Mesothelial cell of epicardium (in vitro differentiated cells): ENCODE results near the gene SULT4A1. TPM values are rescaled to one million over a fixed set of nuclear protein-coding genes. Genes with fewer than 3 reads are reported as not detected.
A peak's percentile ranks its signal among the peaks of the same experiment; 100 is the strongest.

Source experiments
- DNase-seq, 2 experiments: peaks; one replicate each; pipeline ENCODE4 v3.0.0; 2021; ENCODE audit warnings: low spot score in 2 of 2; ENCODE audit not compliant: unreplicated experiment in 2 of 2
- H3K27ac Mint-ChIP-seq: 2 replicates; pipeline ENCODE4 v1.8.0; 2021; ENCODE audit warnings: mixed read lengths
- H3K27me3 Mint-ChIP-seq: 2 replicates; pipeline ENCODE4 v1.8.0; 2021; ENCODE audit warnings: low read depth, mixed read lengths
- H3K36me3 Mint-ChIP-seq: 2 replicates; pipeline ENCODE4 v1.8.0; 2021; ENCODE audit warnings: mixed read lengths
- H3K4me1 Mint-ChIP-seq: 2 replicates; pipeline ENCODE4 v1.8.0; 2021; ENCODE audit warnings: mixed read lengths
- H3K4me3 Mint-ChIP-seq: 2 replicates; pipeline ENCODE4 v1.8.0; 2021; ENCODE audit warnings: mild to moderate bottlenecking, moderate library complexity, mixed read lengths
- H3K9me3 Mint-ChIP-seq: 2 replicates; pipeline ENCODE4 v1.8.0; 2021; ENCODE audit warnings: mixed read lengths
- CTCF ChIP-seq: fragments of 200-600 bp; sonication (generic); IDR thresholded peaks from one replicate; pipeline ENCODE4 v1.5.0; 2021; ENCODE audit warnings: antibody characterized with exemption; ENCODE audit not compliant: unreplicated experiment
- total RNA-seq: library from RNA; stranded (reverse); gene quantifications from 3 replicates; pipeline ENCODE4 v1.2.1, GENCODE V29; 2021

The SULT4A1 gene
- total RNA-seq, 1 donor from 2014 or later, result 7.1 TPM

DNA sequence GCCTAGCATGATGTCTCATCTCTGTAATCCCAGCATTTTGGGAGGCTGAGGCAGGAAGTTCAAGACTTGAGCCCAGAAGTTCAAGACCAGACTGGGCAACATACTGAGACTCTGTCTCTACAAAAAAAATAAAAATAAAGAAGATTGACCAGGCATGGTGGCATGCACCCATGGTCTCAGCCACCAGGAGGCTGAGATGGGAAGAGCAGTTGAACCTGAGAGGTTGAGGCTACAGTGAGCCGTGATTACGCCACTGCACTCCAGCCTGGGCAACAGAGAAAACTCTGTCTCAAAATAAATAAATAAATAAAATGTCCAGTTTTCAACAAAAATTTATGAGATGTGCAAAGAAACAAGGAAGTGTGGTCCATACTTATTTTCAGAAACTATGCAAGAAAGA lies 78.5 kb downstream of the SULT4A1 start:
- Mint-ChIP-seq H3K27ac (no peak overlapping the region), H3K4me1 (no peaks in the 10 kb centered on the region), H3K27me3 (peaks cover 33% of the 10 kb centered on the region), H3K9me3 (peaks cover 26% of the 10 kb centered on the region), H3K4me3 (no peak overlapping the region), H3K36me3 (no peaks in the 10 kb centered on the region)
- no peak for DNase-seq
- peak; percentile 26 for TF ChIP-seq CTCF

DNA sequence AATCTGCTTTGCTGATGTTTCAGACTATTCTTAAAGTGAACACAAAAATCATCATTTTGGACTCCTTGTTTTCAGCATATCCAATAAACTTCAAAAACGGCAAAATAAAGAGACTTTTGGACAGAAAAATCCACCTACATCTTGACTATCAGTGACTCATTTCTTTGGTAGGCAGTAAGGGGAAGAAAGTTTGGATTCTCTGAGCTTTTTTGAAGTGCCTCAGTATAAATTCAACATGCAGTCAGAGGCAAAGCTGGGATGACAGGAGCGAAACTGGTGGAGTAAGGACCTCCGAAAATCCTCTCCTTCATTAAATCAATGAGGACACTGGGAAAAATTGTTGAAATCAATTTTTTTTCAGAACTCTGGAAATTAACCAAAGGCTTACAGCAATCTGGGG lies 79.9 kb downstream of the SULT4A1 start:
- peaks cover 1% of the 10 kb centered on the region for H3K4me1 Mint-ChIP-seq
- peaks cover 13% of the 10 kb centered on the region for H3K9me3 Mint-ChIP-seq
- TF ChIP-seq CTCF, result no peak
- H3K27ac Mint-ChIP-seq, result no peak overlapping the region
- H3K36me3 Mint-ChIP-seq, result no peaks in the 10 kb centered on the region
- H3K4me3 Mint-ChIP-seq, result no peak overlapping the region
- H3K27me3 Mint-ChIP-seq, result peaks cover 31% of the 10 kb centered on the region
- DNase-seq, result no peak

DNA sequence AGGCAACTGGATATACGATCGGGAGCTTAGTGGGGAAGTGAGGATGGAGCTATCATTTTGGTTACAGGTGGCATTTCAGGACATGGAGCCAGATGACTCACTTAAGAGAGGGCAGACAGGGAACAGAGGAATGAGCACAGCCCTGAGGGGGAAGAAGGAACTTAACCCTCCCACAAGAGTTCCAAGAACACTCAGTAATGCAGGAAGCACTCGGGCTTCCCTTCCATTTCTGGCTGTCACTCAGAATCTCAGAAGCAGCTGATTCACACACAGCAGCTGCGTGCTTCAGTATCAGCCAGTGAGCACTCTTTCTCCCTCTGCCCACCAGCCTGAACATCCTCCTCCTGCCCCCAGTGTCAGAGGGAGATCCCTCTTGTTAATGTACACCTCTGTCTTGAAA lies 85.0 kb downstream of the SULT4A1 start:
- H3K4me1 Mint-ChIP-seq, result peaks cover 18% of the 10 kb centered on the region
- H3K4me3 Mint-ChIP-seq, result no peak overlapping the region
- no peaks in the 10 kb centered on the region for H3K36me3 Mint-ChIP-seq
- no peak for DNase-seq
- TF ChIP-seq CTCF, result no peak
- H3K27ac Mint-ChIP-seq, result no peak overlapping the region
- peaks cover 38% of the 10 kb centered on the region for H3K27me3 Mint-ChIP-seq
- no peaks in the 10 kb centered on the region for H3K9me3 Mint-ChIP-seq

GRCh38 chr22:43776081-43776670 lies 86.1 kb downstream of the SULT4A1 start:
- peaks cover 18% of the 10 kb centered on the region for H3K4me1 Mint-ChIP-seq
- H3K27ac Mint-ChIP-seq, result no peak overlapping the region

More at GRCh38 chr22:43776081-43776670, 86.1 kb downstream of the SULT4A1 start:
- Mint-ChIP-seq H3K27me3 (peaks cover 38% of the 10 kb centered on the region), H3K36me3 (no peaks in the 10 kb centered on the region), H3K4me3 (no peak overlapping the region), H3K9me3 (no peaks in the 10 kb centered on the region)
- no peak for DNase-seq
- no peak for TF ChIP-seq CTCF

Other genes with a start within 250 kb of the SULT4A1 start
- 1.6 to 2.6 TPM (median 2.6 TPM) in 3 replicates for gene EFCAB6, start 50.2 kb downstream of the SULT4A1 start, total RNA-seq
- gene PNPLA5, start 29.5 kb upstream of the SULT4A1 start, total RNA-seq, result not detected in 3 replicates
- 5.7 to 6.2 TPM (median 6.1 TPM) in 3 replicates for gene PNPLA3, start 61.3 kb upstream of the SULT4A1 start, total RNA-seq
- gene SAMM50, start 92.9 kb upstream of the SULT4A1 start, total RNA-seq, result 44.1 to 44.9 TPM (median 44.8 TPM) in 3 replicates
- gene PARVB, start 161.8 kb upstream of the SULT4A1 start, total RNA-seq, result 21.7 to 23.3 TPM (median 22.1 TPM) in 3 replicates